ENCODE results near the gene PAX2. TPM values are rescaled to one million over a fixed set of nuclear protein-coding genes. Genes with fewer than 3 reads are reported as not detected.

PAX2 gene
- total RNA-seq, 1 experiment from 2014 or later, result 0.09 TPM

DNA sequence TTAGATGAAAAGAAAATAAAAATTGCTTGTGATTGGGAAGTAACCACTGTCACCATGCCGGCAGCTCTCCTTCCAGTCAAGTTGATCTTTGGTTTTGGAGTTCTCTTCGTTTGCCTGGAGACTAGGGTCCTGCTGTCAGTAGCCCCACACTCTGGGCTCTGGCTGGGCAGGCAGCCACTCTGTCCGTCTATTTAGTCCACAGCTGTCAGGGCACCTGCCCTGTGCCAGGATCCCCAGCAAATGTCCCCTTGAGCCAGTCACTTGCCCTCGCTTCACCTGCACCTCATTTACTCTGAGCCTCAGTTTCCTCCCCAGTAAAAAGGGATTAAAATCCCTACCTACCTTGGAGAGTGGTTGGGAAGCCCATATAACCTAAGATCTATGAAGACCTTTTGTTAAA, 55.5 kb downstream of the PAX2 start:
- Mint-ChIP-seq H3K27me3 (ENCODE audit: low read depth) (peaks cover 17% of the 10 kb centered on the region), H3K9me3 (no peaks in the 10 kb centered on the region), H3K4me3 (no peak overlapping the region), H3K36me3 (no peaks in the 10 kb centered on the region), H3K27ac (no peak overlapping the region), H3K4me1 (peaks cover 21% of the 10 kb centered on the region)
- TF ChIP-seq TEAD1 (CRISPR knock-in tag; IDR thresholded peaks at IDR 0.05), result no peak
- TF ChIP-seq, protein P1, sequence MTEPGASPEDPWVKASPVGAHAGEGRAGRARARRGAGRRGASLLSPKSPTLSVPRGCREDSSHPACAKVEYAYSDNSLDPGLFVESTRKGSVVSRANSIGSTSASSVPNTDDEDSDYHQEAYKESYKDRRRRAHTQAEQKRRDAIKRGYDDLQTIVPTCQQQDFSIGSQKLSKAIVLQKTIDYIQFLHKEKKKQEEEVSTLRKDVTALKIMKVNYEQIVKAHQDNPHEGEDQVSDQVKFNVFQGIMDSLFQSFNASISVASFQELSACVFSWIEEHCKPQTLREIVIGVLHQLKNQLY (CRISPR knock-in tag; IDR thresholded peaks at IDR 0.05), result no peak
- no peak for TF ChIP-seq PRDM15 (CRISPR knock-in tag; IDR thresholded peaks at IDR 0.05)
- no peak for DNase-seq (ENCODE audit: low spot score)
- ATAC-seq, result no peak
- ChIA-PET POLR2A (no interaction called here), CTCF (interaction anchor here (1.3 to 1.7 kb wide), 2 partner anchors 10 to 71 kb away, joined by 4 to 6 read pairs; no protein-coding TSS in a partner anchor)

DNA sequence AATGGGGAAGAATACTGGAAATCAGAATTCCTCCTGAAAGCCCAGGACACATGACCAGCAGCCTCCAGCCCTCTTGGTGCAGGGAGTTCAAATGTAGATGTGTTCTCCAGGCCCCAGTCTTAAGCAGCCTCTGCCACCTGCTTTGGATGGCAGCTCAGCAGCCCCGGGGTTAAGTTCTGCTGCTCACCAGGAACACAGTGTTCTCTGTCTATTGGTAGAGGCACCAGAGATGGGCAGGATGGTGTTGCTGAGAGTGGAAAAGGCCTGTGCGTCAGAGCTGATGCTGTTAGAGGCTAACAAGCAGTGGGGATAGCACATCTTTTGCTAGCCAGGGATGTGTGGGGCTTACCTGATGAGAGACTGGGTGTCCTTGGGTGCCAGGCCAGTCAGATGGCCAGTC, 56.8 kb downstream of the PAX2 start:
- no peaks in the 10 kb centered on the region for H3K36me3 Mint-ChIP-seq
- no peak for DNase-seq (ENCODE audit: low spot score)
- TF ChIP-seq MXD4 (CRISPR knock-in tag; IDR thresholded peaks at IDR 0.05; ENCODE audit: borderline replicate concordance) (no peak), E2F4 (CRISPR knock-in tag; IDR thresholded peaks at IDR 0.05; ENCODE audit: borderline replicate concordance, low read depth) (no peak), ZBTB21 (CRISPR knock-in tag; IDR thresholded peaks at IDR 0.05; ENCODE audit: borderline replicate concordance) (no peak), RELA (CRISPR knock-in tag; IDR thresholded peaks at IDR 0.05; ENCODE audit: borderline replicate concordance) (no peak), EMX1 (CRISPR knock-in tag; IDR thresholded peaks at IDR 0.05) (no peak), KAT7 (CRISPR knock-in tag; IDR thresholded peaks at IDR 0.05; ENCODE audit: borderline replicate concordance) (no peak), CBFB (CRISPR knock-in tag; IDR thresholded peaks at IDR 0.05; ENCODE audit: low read depth) (no peak), USF2 (CRISPR knock-in tag; IDR thresholded peaks at IDR 0.05) (no peak)
- no peak for ATAC-seq
- ChIA-PET CTCF (interaction anchor here (0.5 to 1.7 kb wide), 6 partner anchors 9 to 240 kb away, joined by 3 to 7 read pairs (median 4); no protein-coding TSS in a partner anchor), POLR2A (no interaction called here)
- peaks cover 21% of the 10 kb centered on the region for H3K27me3 Mint-ChIP-seq (ENCODE audit: low read depth)
- no peak overlapping the region for H3K4me3 Mint-ChIP-seq
- H3K27ac Mint-ChIP-seq, result no peak overlapping the region
- peaks cover 21% of the 10 kb centered on the region for H3K4me1 Mint-ChIP-seq
- H3K9me3 Mint-ChIP-seq, result no peaks in the 10 kb centered on the region

- CTCF ChIA-PET, result interaction anchor here (0.8 to 1.7 kb wide), 6 partner anchors 9 to 240 kb away, joined by 3 to 7 read pairs (median 6); no protein-coding TSS in a partner anchor
- H3K9me3 Mint-ChIP-seq, result no peaks in the 10 kb centered on the region
- ATAC-seq (no peak), DNase-seq (ENCODE audit: low spot score) (no peak)
- H3K4me3 Mint-ChIP-seq, result no peak overlapping the region
- H3K27ac Mint-ChIP-seq, result no peak overlapping the region
- POLR2A ChIA-PET, result no interaction called here
- no peaks in the 10 kb centered on the region for H3K36me3 Mint-ChIP-seq
- H3K27me3 Mint-ChIP-seq (ENCODE audit: low read depth), result peaks cover 21% of the 10 kb centered on the region
- peaks cover 21% of the 10 kb centered on the region for H3K4me1 Mint-ChIP-seq
- TF ChIP-seq ELF4 (CRISPR knock-in tag; IDR thresholded peaks at IDR 0.05; ENCODE audit: low read depth) (no peak), MXD4 (CRISPR knock-in tag; IDR thresholded peaks at IDR 0.05; ENCODE audit: borderline replicate concordance) (no peak), JUN (CRISPR knock-in tag; IDR thresholded peaks at IDR 0.05) (no peak), ZNF317 (CRISPR knock-in tag; IDR thresholded peaks at IDR 0.05; ENCODE audit: borderline replicate concordance, low read depth) (no peak), CBFB (CRISPR knock-in tag; IDR thresholded peaks at IDR 0.05; ENCODE audit: low read depth) (no peak), ZNF396 (CRISPR knock-in tag; IDR thresholded peaks at IDR 0.05; ENCODE audit: borderline replicate concordance) (no peak), NFYB (CRISPR knock-in tag; conservative IDR thresholded peaks at IDR 0.05; ENCODE audit: low read depth) (no peak), SOX15 (CRISPR knock-in tag; IDR thresholded peaks at IDR 0.05) (no peak), ZNF138 (CRISPR knock-in tag; conservative IDR thresholded peaks at IDR 0.05) (no peak)
- TF ChIP-seq, protein P2, sequence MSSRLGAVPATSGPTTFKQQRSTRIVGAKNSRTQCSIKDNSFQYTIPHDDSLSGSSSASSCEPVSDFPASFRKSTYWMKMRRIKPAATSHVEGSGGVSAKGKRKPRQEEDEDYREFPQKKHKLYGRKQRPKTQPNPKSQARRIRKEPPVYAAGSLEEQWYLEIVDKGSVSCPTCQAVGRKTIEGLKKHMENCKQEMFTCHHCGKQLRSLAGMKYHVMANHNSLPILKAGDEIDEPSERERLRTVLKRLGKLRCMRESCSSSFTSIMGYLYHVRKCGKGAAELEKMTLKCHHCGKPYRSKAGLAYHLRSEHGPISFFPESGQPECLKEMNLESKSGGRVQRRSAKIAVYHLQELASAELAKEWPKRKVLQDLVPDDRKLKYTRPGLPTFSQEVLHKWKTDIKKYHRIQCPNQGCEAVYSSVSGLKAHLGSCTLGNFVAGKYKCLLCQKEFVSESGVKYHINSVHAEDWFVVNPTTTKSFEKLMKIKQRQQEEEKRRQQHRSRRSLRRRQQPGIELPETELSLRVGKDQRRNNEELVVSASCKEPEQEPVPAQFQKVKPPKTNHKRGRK (CRISPR knock-in tag; IDR thresholded peaks at IDR 0.05; ENCODE audit: borderline replicate concordance), result no peak
- TF ChIP-seq, protein P3, sequence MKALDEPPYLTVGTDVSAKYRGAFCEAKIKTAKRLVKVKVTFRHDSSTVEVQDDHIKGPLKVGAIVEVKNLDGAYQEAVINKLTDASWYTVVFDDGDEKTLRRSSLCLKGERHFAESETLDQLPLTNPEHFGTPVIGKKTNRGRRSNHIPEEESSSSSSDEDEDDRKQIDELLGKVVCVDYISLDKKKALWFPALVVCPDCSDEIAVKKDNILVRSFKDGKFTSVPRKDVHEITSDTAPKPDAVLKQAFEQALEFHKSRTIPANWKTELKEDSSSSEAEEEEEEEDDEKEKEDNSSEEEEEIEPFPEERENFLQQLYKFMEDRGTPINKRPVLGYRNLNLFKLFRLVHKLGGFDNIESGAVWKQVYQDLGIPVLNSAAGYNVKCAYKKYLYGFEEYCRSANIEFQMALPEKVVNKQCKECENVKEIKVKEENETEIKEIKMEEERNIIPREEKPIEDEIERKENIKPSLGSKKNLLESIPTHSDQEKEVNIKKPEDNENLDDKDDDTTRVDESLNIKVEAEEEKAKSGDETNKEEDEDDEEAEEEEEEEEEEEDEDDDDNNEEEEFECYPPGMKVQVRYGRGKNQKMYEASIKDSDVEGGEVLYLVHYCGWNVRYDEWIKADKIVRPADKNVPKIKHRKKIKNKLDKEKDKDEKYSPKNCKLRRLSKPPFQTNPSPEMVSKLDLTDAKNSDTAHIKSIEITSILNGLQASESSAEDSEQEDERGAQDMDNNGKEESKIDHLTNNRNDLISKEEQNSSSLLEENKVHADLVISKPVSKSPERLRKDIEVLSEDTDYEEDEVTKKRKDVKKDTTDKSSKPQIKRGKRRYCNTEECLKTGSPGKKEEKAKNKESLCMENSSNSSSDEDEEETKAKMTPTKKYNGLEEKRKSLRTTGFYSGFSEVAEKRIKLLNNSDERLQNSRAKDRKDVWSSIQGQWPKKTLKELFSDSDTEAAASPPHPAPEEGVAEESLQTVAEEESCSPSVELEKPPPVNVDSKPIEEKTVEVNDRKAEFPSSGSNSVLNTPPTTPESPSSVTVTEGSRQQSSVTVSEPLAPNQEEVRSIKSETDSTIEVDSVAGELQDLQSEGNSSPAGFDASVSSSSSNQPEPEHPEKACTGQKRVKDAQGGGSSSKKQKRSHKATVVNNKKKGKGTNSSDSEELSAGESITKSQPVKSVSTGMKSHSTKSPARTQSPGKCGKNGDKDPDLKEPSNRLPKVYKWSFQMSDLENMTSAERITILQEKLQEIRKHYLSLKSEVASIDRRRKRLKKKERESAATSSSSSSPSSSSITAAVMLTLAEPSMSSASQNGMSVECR (CRISPR knock-in tag; IDR thresholded peaks at IDR 0.05; ENCODE audit: borderline replicate concordance), result no peak
Observed at GRCh38 chr10:100802607-100803006, 57.2 kb downstream of the PAX2 start.

Measured in WTC11 (cell line).